Measurements from ENCODE around the gene HHIP.
A peak's percentile ranks its signal among the peaks of the same experiment; 100 is the strongest.

The HHIP gene

GRCh38 chr4:144655491-144655890 is 9.5 kb downstream of the HHIP start:
- no peak for DNase-seq (ENCODE audit: low read depth, low spot score)

GRCh38 chr4:144656850-144657249 is 10.9 kb downstream of the HHIP start:
- no peak for DNase-seq (ENCODE audit: low read depth, low spot score)

- DNase-seq (ENCODE audit: low read depth, low spot score), result no peak
These were observed 12.1 kb downstream of the HHIP start for GRCh38 chr4:144658015-144658567.

GRCh38 chr4:144658903-144659302 is 12.9 kb downstream of the HHIP start:
- DNase-seq (ENCODE audit: low read depth, low spot score), result no peak

GRCh38 chr4:144659447-144659846 is 13.5 kb downstream of the HHIP start:
- DNase-seq (ENCODE audit: low read depth, low spot score), result no peak

- DNase-seq (ENCODE audit: low read depth, low spot score), result no peak
These were observed 18.0 kb downstream of the HHIP start for GRCh38 chr4:144663834-144664475.

GRCh38 chr4:144666539-144667175 is 20.7 kb downstream of the HHIP start:
- peak; percentile 71 for DNase-seq (ENCODE audit: low read depth, low spot score)

- peak; percentile 34 for DNase-seq (ENCODE audit: low read depth, low spot score)
These were observed 21.5 kb downstream of the HHIP start for GRCh38 chr4:144667500-144667899.

- DNase-seq (ENCODE audit: low read depth, low spot score), result no peak
These were observed 24.8 kb downstream of the HHIP start for GRCh38 chr4:144670776-144671175.

- no peak for DNase-seq (ENCODE audit: low read depth, low spot score)
These were observed 28.8 kb downstream of the HHIP start for GRCh38 chr4:144674711-144675110.

- no peak for DNase-seq (ENCODE audit: low read depth, low spot score)
These were observed 35.9 kb downstream of the HHIP start for GRCh38 chr4:144681806-144682205.

GRCh38 chr4:144683516-144683915 is 37.6 kb downstream of the HHIP start:
- DNase-seq (ENCODE audit: low read depth, low spot score), result no peak

- DNase-seq (ENCODE audit: low read depth, low spot score), result no peak
These were observed 40.0 kb downstream of the HHIP start for GRCh38 chr4:144685911-144686310.

- no peak for DNase-seq (ENCODE audit: low read depth, low spot score)
These were observed 41.0 kb downstream of the HHIP start for GRCh38 chr4:144686921-144687320.

- no peak for DNase-seq (ENCODE audit: low read depth, low spot score)
These were observed 41.5 kb downstream of the HHIP start for GRCh38 chr4:144687466-144687865.

GRCh38 chr4:144688035-144688569 is 42.1 kb downstream of the HHIP start:
- DNase-seq (ENCODE audit: low read depth, low spot score), result no peak

GRCh38 chr4:144689125-144689524 is 43.2 kb downstream of the HHIP start:
- no peak for DNase-seq (ENCODE audit: low read depth, low spot score)

GRCh38 chr4:144695721-144696120 is 49.8 kb downstream of the HHIP start:
- DNase-seq (ENCODE audit: low read depth, low spot score), result no peak

- DNase-seq (ENCODE audit: low read depth, low spot score), result no peak
These were observed 50.4 kb downstream of the HHIP start for GRCh38 chr4:144696376-144696775.

GRCh38 chr4:144699565-144699964 is 53.6 kb downstream of the HHIP start:
- DNase-seq (ENCODE audit: low read depth, low spot score), result peak; percentile 55

GRCh38 chr4:144701683-144702233 is 55.8 kb downstream of the HHIP start:
- peak; percentile 24 for DNase-seq (ENCODE audit: low read depth, low spot score)

- DNase-seq (ENCODE audit: low read depth, low spot score), result no peak
These were observed 57.5 kb downstream of the HHIP start for GRCh38 chr4:144703494-144703893.
